GM19397 (cell line): ENCODE measurements around the gene WDR45.

ENCODE experiments used
- ATAC-seq: cut with Tn5 transposase; IDR thresholded peaks from one replicate; pipeline ENCODE4 v1.9.1; 2021; ENCODE audit warnings: mild to moderate bottlenecking, moderate library complexity; ENCODE audit not compliant: unreplicated experiment

The WDR45 gene

GRCh38 chrX:49053223-49054072 is 26.2 kb downstream of the WDR45 start:
- ATAC-seq = no peak

- ATAC-seq = no peak
These were observed 35.8 kb downstream of the WDR45 start for GRCh38 chrX:49043987-49044281.

- ATAC-seq = peak; percentile 93
These were observed 36.3 kb downstream of the WDR45 start, which contains the start of gene TFE3 for GRCh38 chrX:49043220-49043986. TSS of gene TFE3 (minus strand) at chrX:49043357. CDS start at chrX:49043226, 131 bp downstream.

GRCh38 chrX:49042581-49043219 is 37.0 kb downstream of the WDR45 start:
- ATAC-seq = no peak

- ATAC-seq = no peak
These were observed 37.7 kb downstream of the WDR45 start for GRCh38 chrX:49041744-49042580.

GRCh38 chrX:49040376-49040955 is 39.2 kb downstream of the WDR45 start:
- ATAC-seq = no peak

- no peak for ATAC-seq
These were observed 39.9 kb downstream of the WDR45 start for GRCh38 chrX:49039598-49040375.

- no peak for ATAC-seq
These were observed 41.7 kb downstream of the WDR45 start for GRCh38 chrX:49037883-49038475.

- no peak for ATAC-seq
These were observed 49.4 kb downstream of the WDR45 start for GRCh38 chrX:49030283-49030682.

- ATAC-seq = no peak
These were observed 49.8 kb downstream of the WDR45 start for GRCh38 chrX:49029876-49030275.
